Epithelial cell of esophagus (primary cell): ENCODE results near the gene PRDM15.

Source experiments
- DNase-seq: peaks from one replicate; pipeline ENCODE4 v3.0.0; 2010; ENCODE audit warnings: low read depth
- H3K4me3 ChIP-seq: 2 replicates; pipeline ENCODE4 v1.5.1; 2011; ENCODE audit warnings: mild to moderate bottlenecking, low read length, control low read depth
- TF ChIP-seq, protein P1 (sequence below): IDR thresholded peaks from 2 replicates; pipeline ENCODE4 v1.5.1; 2011; ENCODE audit warnings: low read depth, mild to moderate bottlenecking, low read length, control low read depth, inconsistent platforms; ENCODE audit not compliant: insufficient read depth; ENCODE audit errors: missing control alignments

PRDM15 gene

DNA sequence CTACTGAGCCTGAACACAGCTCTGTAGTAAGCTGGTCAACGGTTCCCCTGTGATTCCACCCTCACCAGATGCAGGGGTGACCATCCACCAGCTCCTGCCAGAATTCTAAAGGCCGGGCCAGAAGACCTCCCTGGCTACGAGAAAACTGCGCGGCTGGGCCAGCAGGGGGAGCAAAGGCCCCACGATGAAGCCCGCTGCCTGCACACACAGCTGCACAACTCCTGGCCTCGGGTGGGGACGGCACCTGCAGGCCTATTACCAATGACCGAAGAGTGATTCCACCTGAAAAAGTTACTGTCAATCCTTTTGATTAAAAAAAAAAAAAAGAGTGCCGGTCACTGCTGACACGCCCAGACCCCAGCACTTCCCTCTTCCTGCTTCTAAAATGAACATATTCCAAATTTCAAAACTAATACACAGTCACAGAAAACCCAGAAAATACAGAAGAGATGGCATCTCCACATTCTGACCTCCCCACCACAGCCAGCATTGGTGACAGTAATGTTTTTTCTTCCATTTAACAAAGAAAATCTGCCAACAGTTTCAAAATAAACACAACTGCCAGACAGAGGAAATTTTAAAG, 62.5 kb downstream of the PRDM15 start:
- TF ChIP-seq, protein P1, sequence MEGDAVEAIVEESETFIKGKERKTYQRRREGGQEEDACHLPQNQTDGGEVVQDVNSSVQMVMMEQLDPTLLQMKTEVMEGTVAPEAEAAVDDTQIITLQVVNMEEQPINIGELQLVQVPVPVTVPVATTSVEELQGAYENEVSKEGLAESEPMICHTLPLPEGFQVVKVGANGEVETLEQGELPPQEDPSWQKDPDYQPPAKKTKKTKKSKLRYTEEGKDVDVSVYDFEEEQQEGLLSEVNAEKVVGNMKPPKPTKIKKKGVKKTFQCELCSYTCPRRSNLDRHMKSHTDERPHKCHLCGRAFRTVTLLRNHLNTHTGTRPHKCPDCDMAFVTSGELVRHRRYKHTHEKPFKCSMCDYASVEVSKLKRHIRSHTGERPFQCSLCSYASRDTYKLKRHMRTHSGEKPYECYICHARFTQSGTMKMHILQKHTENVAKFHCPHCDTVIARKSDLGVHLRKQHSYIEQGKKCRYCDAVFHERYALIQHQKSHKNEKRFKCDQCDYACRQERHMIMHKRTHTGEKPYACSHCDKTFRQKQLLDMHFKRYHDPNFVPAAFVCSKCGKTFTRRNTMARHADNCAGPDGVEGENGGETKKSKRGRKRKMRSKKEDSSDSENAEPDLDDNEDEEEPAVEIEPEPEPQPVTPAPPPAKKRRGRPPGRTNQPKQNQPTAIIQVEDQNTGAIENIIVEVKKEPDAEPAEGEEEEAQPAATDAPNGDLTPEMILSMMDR = peak; percentile 63
- DNase-seq = peak; percentile 58
- no peak overlapping the region for H3K4me3 ChIP-seq

DNA sequence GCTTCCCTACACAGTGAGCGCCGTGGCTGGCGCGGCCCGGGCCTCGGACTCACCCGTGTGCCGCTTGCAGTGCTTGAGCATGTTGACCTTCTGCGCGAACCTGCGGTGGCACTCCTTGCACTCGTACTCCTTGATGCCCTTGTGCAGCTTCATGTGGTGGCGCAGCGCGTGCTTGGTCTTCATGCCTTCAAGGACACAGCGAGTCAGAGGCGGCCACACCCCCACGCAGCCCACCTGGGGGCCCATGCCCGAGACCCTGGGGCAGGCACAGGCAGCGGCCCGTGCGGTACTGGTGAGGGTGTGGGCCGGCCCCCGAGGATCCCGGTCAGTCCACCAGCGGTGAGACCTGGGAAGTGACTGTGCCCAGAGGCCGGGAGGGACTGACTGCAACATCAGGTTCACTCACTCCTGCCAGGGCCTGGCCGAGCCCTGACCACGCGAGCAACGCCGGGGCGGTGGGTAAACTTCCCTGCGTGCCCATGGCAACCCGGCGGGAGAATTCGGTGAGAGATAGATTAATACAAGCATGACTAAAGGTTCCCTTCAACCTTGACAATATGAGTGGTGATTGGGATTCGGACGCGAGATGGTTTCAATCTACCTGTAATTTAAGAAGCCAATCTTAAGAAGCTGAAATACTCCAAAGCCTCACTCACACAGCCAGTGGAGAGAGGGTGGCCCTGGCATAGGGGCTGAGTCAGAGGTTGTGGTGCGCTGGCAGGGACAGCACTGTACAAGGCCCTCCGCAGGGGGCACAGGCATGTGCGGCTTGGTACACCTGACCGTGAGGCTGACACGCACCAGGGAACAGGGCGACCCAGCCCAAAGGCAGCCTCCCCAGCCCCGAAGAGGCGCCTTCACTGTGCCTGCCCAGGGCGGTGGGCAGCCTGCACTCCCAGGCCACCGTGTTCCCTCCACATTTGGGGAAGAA, 63.2 kb downstream of the PRDM15 start:
- no peak overlapping the region for H3K4me3 ChIP-seq
- TF ChIP-seq, protein P1 = no peak
- no peak for DNase-seq

DNA sequence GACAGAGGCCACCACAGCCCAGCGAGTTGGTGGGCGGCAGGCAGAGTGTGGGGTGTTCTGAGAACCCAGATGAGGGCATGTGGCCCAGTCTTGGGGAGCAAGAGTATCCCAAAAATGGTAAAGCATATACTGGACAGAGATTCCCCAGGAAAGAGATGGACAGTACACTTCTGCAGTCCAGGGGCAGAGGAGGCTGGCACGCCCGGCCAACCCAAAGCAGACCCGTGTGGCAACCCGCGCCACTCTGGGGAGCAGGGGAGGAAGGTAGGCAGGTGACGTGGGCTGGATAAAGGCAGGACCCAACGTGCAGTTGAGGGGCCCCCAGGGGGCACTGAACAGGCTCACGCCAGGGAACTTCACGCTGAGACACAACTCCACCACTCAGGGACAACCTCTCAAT, 65.9 kb downstream of the PRDM15 start:
- TF ChIP-seq, protein P1 = no peak
- H3K4me3 ChIP-seq = no peak overlapping the region
- DNase-seq = no peak

DNA sequence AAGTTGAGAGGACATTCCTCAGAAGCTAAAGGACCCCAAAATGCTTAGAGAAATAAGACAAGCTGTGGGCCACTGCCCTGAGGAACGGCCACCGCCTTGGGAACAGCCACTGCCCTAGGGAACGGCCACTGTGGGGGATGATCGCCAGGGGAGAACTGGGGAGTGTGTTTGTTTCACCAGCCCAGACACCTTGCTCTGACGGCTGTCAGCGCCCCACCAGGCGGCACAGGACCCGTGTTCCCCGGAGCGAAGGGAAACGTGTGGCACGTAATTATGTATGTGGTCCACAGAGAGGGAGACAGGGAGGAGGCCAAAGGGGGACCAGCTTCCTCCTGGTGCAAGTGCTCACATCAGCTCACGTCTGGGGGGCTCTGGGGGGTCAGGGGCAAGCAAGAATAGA, 66.5 kb downstream of the PRDM15 start:
- no peak for DNase-seq
- no peak overlapping the region for H3K4me3 ChIP-seq
- TF ChIP-seq, protein P1 = no peak

DNA sequence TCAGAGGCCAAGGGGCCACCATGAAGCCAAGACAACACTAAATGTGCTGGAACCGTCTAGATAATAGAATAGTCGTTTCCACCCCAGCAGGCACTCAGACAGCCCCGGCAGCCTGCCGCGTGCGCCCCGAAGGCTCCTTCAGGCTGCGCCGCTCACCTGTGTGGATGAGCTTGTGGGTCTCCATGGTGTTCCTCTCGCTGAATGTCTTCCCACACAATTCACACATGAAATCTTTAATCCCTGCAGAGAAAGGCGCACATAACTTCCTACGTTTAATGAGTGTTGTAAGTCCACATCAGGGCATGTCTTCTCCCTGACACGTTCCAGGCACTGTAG, 68.6 kb downstream of the PRDM15 start:
- TF ChIP-seq, protein P1 = no peak
- DNase-seq = no peak
- H3K4me3 ChIP-seq = no peak overlapping the region

DNA sequence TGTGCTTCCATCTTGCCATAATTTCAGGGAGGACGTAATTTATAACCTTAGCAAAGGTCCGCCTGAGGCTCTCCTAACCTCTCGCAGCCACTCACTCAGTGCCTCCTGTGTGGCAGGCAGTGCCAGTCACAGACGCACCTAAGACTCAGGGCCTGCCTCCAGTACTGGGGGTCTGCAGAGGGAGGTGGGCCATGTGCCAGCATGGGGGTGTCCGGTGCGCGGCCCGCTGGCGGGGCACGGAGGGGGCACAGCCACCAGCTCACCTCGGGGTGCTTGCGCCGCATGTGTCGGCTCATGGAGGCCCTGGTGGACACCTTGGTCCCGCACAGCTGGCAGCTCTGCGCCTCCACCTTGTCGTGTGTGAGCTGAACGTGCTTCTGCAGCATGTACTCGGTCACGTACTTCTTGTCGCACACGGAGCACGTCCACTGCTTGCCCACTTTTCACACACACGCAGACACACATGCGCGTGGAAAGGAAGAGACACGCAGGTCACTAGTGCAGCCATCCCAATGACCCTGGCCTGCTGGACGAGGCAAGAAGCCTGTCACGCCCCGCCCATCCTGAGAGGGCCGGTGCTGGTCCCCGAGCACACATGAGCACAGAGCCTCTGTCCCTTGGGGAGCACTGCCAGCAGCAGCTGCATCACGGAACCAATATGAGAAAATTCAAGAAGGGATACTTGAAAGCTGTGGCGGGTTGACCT, 69.1 kb downstream of the PRDM15 start:
- H3K4me3 ChIP-seq = no peak overlapping the region
- DNase-seq = no peak
- TF ChIP-seq, protein P1 = no peak
